Sigmoid colon (tissue), 7 donors: ENCODE results near the gene ZNF440. TPM values are rescaled to one million over a fixed set of nuclear protein-coding genes. Genes with fewer than 3 reads are reported as not detected.

Experiments used
- DNase-seq: peaks from one replicate; pipeline ENCODE4 v3.0.0-alpha.2; 2019
- H3K27ac ChIP-seq, 4 donors: fragments of 200-600 bp; sonication (generic); one replicate each; pipeline ENCODE4 v1.5.1; 2016 to 2019; ENCODE audit warnings: mild to moderate bottlenecking in 1 of 4
- H3K27me3 ChIP-seq, 3 donors: fragments of 200-600 bp; sonication (generic); one replicate each; pipeline ENCODE4 v1.5.1; 2019; ENCODE audit warnings: mild to moderate bottlenecking in 1 of 3
- H3K36me3 ChIP-seq, 4 donors: fragments of 200-600 bp; sonication (generic); one replicate each; pipeline ENCODE4 v1.5.1; 2016 to 2019
- H3K4me1 ChIP-seq, 4 donors: fragments of 200-600 bp; sonication (generic); one replicate each; pipeline ENCODE4 v1.5.1; 2017 to 2019
- H3K4me3 ChIP-seq, 4 donors: fragments of 200-600 bp; sonication (generic); one replicate each; pipeline ENCODE4 v1.5.1; 2017 to 2019; ENCODE audit warnings: mild to moderate bottlenecking in 2 of 4, moderate library complexity in 1 of 4
- H3K9me3 ChIP-seq, 4 donors: fragments of 200-600 bp in 3 of 4; sonication (generic) in 3 of 4; one replicate each; pipeline versions ENCODE4 v1.5.1 to v1.6.1; 2013 to 2019
- CTCF ChIP-seq, 4 experiments: fragments of 450-650 bp in 3 of 4; fragments of 200-600 bp in 1 of 4; IDR thresholded peaks; one replicate each; pipeline ENCODE4 v1.5.1; 2016 to 2019; ENCODE audit warnings: antibody characterized with exemption in 4 of 4, mild to moderate bottlenecking in 3 of 4, moderate library complexity in 2 of 4
- EP300 ChIP-seq, 4 donors: sonication (generic); formaldehyde crosslinking; IDR thresholded peaks; one replicate each; pipeline ENCODE4 v1.6.1; 2017; ENCODE audit warnings: antibody characterized with exemption in 4 of 4
- POLR2A ChIP-seq, 2 donors: fragments of 450-650 bp; IDR thresholded peaks; one replicate each; pipeline ENCODE4 v1.6.1; 2016; ENCODE audit warnings: antibody characterized with exemption in 2 of 2, mild to moderate bottlenecking in 2 of 2, moderate library complexity in 2 of 2
- POLR2AphosphoS5 ChIP-seq, 4 donors: sonication (generic); formaldehyde crosslinking; IDR thresholded peaks; one replicate each; pipeline ENCODE4 v1.6.1; 2017; ENCODE audit warnings: antibody characterized with exemption in 4 of 4
- WGBS, 2 donors: extraction: QIAGEN DNeasy Blood & Tissue Kit; methylation state at CpG; one replicate each; pipeline ENCODE4 v1.1.7; 2013; 5-methylcytosine and 5-hydroxymethylcytosine counted together
- intact Hi-C: fragments of 100-400 bp; cut with DNase I; formaldehyde crosslinking; loops from one replicate; pipeline ENCODE4 v1.15.1; 2023
- polyA plus RNA-seq, 3 donors: library from polyadenylated mRNA; stranded (reverse); fragments of 200-250 nt; gene quantifications; one replicate each; pipeline ENCODE4 v1.2.3, GENCODE V29; 2013
- total RNA-seq, 4 donors: library from RNA; depleted of rRNA; stranded (reverse); fragments of >200 nt; gene quantifications; one replicate each; pipeline ENCODE4 v1.1.0, GENCODE V29; 2016
- donor health status: healthy with polysubstance abuse.
- donor health status: Bipolar disorder and iron deficiency.
- donor health status: healthy.

Gene ZNF440
- total and polyA plus RNA-seq, 7 donors = 5.6 to 15.0 (median 9.0) TPM

- Histone ChIP-seq H3K4me1 (peaks cover 0 to 20% (median 13%) of the 10 kb centered on the region in 4 donors), H3K27me3 (no peaks in the 10 kb centered on the region), H3K27ac (peak within 1 kb of the TSS; percentile 82 to 88 (median 86)), H3K36me3 (no peaks in the 10 kb centered on the region), H3K9me3 (no peaks in the 10 kb centered on the region), H3K4me3 (peak within 1 kb of the TSS; percentile 59 to 74 (median 69))
- intact Hi-C loops = loop anchor here (1.0 to 5.0 kb wide), 3 partner anchors 16 to 264 kb away; partner anchors contain the start of genes ZNF440 and ZNF844
- peak; percentile 95 for DNase-seq
- WGBS, 2 donors = 0 to 1% methylated on average over 56 of the region's 56 CpGs
- TF ChIP-seq EP300 (IDR thresholded peaks at IDR 0.05) (no peak), POLR2AphosphoS5 (IDR thresholded peaks at IDR 0.05) (peak; percentile 70 to 93 (median 84)), CTCF (IDR thresholded peaks at IDR 0.05) (peak in 1 of 4 experiments; percentile 26), POLR2A (IDR thresholded peaks at IDR 0.05) (peak; percentile 46 to 65)
Observed at GRCh38 chr19:11798391-11799330, 15.4 kb upstream of the ZNF440 start, which contains the start of gene ZNF491. Gene ZNF491 (plus strand): TSS chr19:11798523. CDS start chr19:11805954, 7,431 bp downstream.

GRCh38 chr19:11806354-11807098 lies 7.5 kb upstream of the ZNF440 start:
- no peak for TF ChIP-seq EP300 (IDR thresholded peaks at IDR 0.05)
- no peak overlapping the region for H3K4me3 ChIP-seq
- no peaks in the 10 kb centered on the region for H3K4me1 ChIP-seq
- no peak overlapping the region for H3K27ac ChIP-seq
- intact Hi-C loops = no loop called here
- DNase-seq = no peak
- no peaks in the 10 kb centered on the region for H3K27me3 ChIP-seq
- 94 to 96% methylated on average over 11 of the region's 11 CpGs for WGBS, 2 donors
- H3K36me3 ChIP-seq = peaks cover 7 to 28% (median 13%) of the 10 kb centered on the region in 4 donors
- H3K9me3 ChIP-seq = peaks cover 4 to 23% (median 12%) of the 10 kb centered on the region in 4 donors

- TF ChIP-seq POLR2A (IDR thresholded peaks at IDR 0.05) = no peak
- no peak for TF ChIP-seq POLR2AphosphoS5 (IDR thresholded peaks at IDR 0.05)
- TF ChIP-seq CTCF (IDR thresholded peaks at IDR 0.05) = no peak
- TF ChIP-seq EP300 (IDR thresholded peaks at IDR 0.05) = no peak
- Histone ChIP-seq H3K27ac (no peak overlapping the region), H3K27me3 (no peaks in the 10 kb centered on the region), H3K4me1 (no peaks in the 10 kb centered on the region), H3K4me3 (no peak overlapping the region), H3K36me3 (peaks cover 7 to 28% (median 13%) of the 10 kb centered on the region in 4 donors), H3K9me3 (peaks cover 4 to 23% (median 12%) of the 10 kb centered on the region in 4 donors)
- no peak for DNase-seq
- 92 to 95% methylated on average over 2 of the region's 2 CpGs for WGBS, 2 donors
- intact Hi-C loops = no loop called here
Observed at GRCh38 chr19:11807099-11807380, 7.0 kb upstream of the ZNF440 start.

GRCh38 chr19:11813703-11814028 lies 407 bp upstream of the ZNF440 start:
- TF ChIP-seq CTCF (IDR thresholded peaks at IDR 0.05) (no peak), EP300 (IDR thresholded peaks at IDR 0.05) (no peak), POLR2A (IDR thresholded peaks at IDR 0.05) (no peak), POLR2AphosphoS5 (IDR thresholded peaks at IDR 0.05) (no peak)
- Histone ChIP-seq H3K27ac (peak overlapping the region; percentile 86 to 96 (median 94)), H3K4me1 (peaks cover 0 to 20% (median 16%) of the 10 kb centered on the region in 4 donors), H3K9me3 (no peaks in the 10 kb centered on the region), H3K27me3 (no peaks in the 10 kb centered on the region), H3K4me3 (peak overlapping the region; percentile 63 to 95 (median 89)), H3K36me3 (peaks cover 0 to 7% (median 0%) of the 10 kb centered on the region in 4 donors)
- intact Hi-C loops = loop anchor here (1.0 kb wide), 1 partner anchor 15 kb away; the partner anchor contains the start of gene ZNF491
- 2 to 3% methylated on average over 6 of the region's 6 CpGs for WGBS, 2 donors
- no peak for DNase-seq

GRCh38 chr19:11814700-11815035 lies 595 bp downstream of the ZNF440 start:
- no peaks in the 10 kb centered on the region for H3K9me3 ChIP-seq
- intact Hi-C loops = loop anchor here (1.0 kb wide), 1 partner anchor 16 kb away; the partner anchor contains the start of gene ZNF491
- peaks cover 0 to 20% (median 16%) of the 10 kb centered on the region in 4 donors for H3K4me1 ChIP-seq
- TF ChIP-seq EP300 (IDR thresholded peaks at IDR 0.05) = no peak
- no peak for TF ChIP-seq POLR2A (IDR thresholded peaks at IDR 0.05)
- TF ChIP-seq POLR2AphosphoS5 (IDR thresholded peaks at IDR 0.05) = no peak
- TF ChIP-seq CTCF (IDR thresholded peaks at IDR 0.05) = no peak
- no peaks in the 10 kb centered on the region for H3K27me3 ChIP-seq
- WGBS, 2 donors = 3 to 12% methylated on average over 13 of the region's 13 CpGs
- H3K4me3 ChIP-seq = peak overlapping the region; percentile 63 to 95 (median 89)
- peaks cover 0 to 6% (median under 1%) of the 10 kb centered on the region in 4 donors for H3K36me3 ChIP-seq
- no peak for DNase-seq
- H3K27ac ChIP-seq = peak overlapping the region; percentile 86 to 96 (median 94)
